ENCODE data around the gene CPLX1. TPM values are rescaled to one million over a fixed set of nuclear protein-coding genes. Genes with fewer than 3 reads are reported as not detected.
A peak's percentile ranks its signal among the peaks of the same experiment; 100 is the strongest.
"Not testable (repeated sequence)": the region's sequence is repeated elsewhere in the genome, so short reads cannot be mapped to it uniquely, and the experiment has no call there.

The CPLX1 gene
- total and polyA plus RNA-seq, 9 donors, result 0.47 to 10.2 (median 2.3) TPM

DNA sequence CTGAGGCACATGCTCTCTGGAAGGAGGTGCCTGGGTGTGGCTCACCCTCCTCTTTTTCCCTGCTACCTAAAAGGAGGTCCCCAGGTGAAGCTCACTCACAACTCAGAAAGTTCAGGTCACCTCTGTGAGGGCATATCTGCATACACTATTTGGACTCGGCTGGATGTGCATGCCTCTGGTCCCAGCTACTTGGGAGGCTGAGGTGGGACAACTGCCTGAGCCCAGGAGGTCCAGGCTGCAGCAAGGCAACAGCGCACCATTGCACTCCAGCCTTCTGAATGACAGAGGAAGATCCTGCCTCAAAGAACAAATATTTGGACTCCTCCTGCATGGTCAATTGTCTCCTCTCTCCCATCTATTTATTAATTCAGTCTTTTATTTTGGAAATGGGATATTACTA is 46.4 kb downstream of the CPLX1 start:
- 79 to 85% (median 83%) methylated on average over 2 of the region's 2 CpGs for WGBS, 3 donors
- DNase-seq, result no peak
- peaks cover 12% of the 10 kb centered on the region for H3K4me1 ChIP-seq (ENCODE audit: insufficient read depth)
- no peak overlapping the region for H3K4me3 ChIP-seq
- TF ChIP-seq, protein P1, sequence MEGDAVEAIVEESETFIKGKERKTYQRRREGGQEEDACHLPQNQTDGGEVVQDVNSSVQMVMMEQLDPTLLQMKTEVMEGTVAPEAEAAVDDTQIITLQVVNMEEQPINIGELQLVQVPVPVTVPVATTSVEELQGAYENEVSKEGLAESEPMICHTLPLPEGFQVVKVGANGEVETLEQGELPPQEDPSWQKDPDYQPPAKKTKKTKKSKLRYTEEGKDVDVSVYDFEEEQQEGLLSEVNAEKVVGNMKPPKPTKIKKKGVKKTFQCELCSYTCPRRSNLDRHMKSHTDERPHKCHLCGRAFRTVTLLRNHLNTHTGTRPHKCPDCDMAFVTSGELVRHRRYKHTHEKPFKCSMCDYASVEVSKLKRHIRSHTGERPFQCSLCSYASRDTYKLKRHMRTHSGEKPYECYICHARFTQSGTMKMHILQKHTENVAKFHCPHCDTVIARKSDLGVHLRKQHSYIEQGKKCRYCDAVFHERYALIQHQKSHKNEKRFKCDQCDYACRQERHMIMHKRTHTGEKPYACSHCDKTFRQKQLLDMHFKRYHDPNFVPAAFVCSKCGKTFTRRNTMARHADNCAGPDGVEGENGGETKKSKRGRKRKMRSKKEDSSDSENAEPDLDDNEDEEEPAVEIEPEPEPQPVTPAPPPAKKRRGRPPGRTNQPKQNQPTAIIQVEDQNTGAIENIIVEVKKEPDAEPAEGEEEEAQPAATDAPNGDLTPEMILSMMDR (IDR thresholded peaks at IDR 0.05), result no peak
- TF ChIP-seq POLR2A (IDR thresholded peaks at IDR 0.05), result no peak
- no peak for TF ChIP-seq EP300 (IDR thresholded peaks at IDR 0.05)
- no peaks in the 10 kb centered on the region for H3K27me3 ChIP-seq
- H3K36me3 ChIP-seq, result no peaks in the 10 kb centered on the region
- no peaks in the 10 kb centered on the region for H3K9me3 ChIP-seq
- no peak overlapping the region for H3K27ac ChIP-seq
- intact Hi-C loops (cut with DNase I), result no loop called here

DNA sequence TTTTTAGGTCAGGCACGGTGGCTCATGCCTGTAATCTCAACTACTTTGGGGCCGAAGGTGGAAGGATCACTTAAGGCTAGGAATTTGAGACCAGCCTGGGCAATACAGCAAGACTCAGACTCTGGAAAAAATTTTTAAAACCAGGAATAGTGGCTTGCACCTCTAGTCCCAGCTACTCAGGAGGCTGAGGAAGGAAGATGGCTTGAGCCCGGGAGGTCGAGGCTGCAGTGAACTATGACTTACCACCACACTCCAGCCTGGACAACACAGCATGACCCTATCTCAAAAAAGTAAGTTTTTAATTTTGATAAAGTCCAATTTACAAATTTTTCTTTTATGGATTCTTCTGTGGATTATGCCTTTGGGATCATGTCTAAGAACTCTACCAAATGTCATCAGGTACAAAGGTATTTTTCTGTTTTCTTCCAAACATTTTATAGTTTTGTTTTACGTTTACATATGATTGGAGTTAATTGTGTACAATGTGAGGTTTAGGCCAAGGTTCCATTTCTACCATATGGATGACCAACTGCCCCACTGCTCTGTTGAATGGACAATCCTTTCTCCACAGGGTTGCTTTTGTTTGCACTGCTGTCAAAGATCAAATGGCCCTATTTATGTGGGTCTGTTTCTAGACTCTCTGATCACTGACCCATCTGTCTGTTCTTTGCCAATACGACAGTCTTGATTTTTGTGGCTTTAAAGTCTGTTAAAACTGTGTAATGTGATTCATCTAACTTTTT is 48.2 kb downstream of the CPLX1 start:
- H3K9me3 ChIP-seq, result no peaks in the 10 kb centered on the region
- no peak for DNase-seq
- intact Hi-C loops (cut with DNase I), result no loop called here
- 87 to 95% (median 93%) methylated on average over 6 of the region's 6 CpGs for WGBS, 3 donors
- no peaks in the 10 kb centered on the region for H3K27me3 ChIP-seq
- no peaks in the 10 kb centered on the region for H3K36me3 ChIP-seq
- H3K27ac ChIP-seq, result no peak overlapping the region
- no peak overlapping the region for H3K4me3 ChIP-seq
- peaks cover 21% of the 10 kb centered on the region for H3K4me1 ChIP-seq (ENCODE audit: insufficient read depth)
- TF ChIP-seq POLR2A (IDR thresholded peaks at IDR 0.05) (no peak), EP300 (IDR thresholded peaks at IDR 0.05) (no peak)
- TF ChIP-seq, protein P1 (IDR thresholded peaks at IDR 0.05), result no peak

DNA sequence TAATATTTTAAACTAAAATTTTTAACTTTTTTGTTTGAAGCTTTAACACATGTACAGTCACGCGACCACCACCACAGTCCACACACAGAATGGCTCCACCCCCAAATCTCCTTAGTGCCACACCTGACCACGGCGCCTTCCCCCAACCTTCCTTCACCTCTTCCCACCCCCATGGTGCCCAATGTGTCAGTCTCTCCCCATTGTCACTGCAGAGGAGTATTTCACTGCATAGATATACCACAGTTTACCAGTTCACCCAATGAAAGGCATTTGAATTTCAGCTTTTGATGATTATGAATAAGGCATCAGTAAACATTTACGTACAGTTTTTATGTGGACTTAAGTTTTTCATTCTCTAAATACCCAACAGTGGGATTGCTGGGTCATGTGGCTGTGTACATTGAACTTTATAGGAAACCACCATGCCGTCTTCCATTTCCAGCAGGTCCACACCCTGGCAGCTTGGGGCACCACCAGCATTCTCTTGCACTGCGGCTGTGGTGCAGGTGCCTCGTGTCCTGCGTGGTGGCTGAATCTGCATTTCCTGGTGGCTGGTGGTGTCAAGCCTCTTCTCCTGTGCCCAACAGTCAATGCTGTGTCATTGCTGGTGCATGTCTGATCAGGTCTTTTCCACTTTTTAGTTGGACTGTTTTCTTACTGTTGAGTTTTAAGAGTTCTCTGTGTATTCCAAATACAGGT is 49.0 kb downstream of the CPLX1 start:
- intact Hi-C loops (cut with DNase I), result no loop called here
- H3K27me3 ChIP-seq, result no peaks in the 10 kb centered on the region
- H3K9me3 ChIP-seq, result no peaks in the 10 kb centered on the region
- TF ChIP-seq POLR2A (IDR thresholded peaks at IDR 0.05) (no peak), EP300 (IDR thresholded peaks at IDR 0.05) (no peak)
- TF ChIP-seq, protein P1 (IDR thresholded peaks at IDR 0.05), result no peak
- no peak overlapping the region for H3K4me3 ChIP-seq
- WGBS, 3 donors, result 89 to 96% (median 95%) methylated on average over 9 of the region's 9 CpGs
- no peak for DNase-seq
- no peaks in the 10 kb centered on the region for H3K36me3 ChIP-seq
- H3K27ac ChIP-seq, result no peak overlapping the region
- H3K4me1 ChIP-seq (ENCODE audit: insufficient read depth), result peaks cover 23% of the 10 kb centered on the region

DNA sequence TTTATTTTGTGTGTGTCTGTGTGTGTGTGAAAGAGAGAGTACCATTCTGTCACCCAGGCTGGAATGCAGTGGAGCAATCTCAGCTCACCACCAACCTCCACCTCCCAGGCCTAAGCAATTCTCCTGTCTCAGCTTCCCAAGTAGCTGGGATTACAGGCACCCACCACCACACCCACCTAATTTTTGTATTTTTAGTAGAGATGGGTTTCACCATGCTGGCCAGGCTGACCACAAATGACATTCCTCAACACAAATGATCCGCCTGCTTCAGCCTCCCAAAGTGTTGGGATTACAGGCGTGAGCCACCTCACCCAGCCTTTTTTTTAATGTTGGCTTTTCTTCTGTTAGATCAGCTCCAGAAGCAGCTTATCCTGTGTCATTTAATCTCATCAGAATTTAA is 50.4 kb downstream of the CPLX1 start:
- H3K27me3 ChIP-seq; H3K9me3 ChIP-seq; H3K27ac ChIP-seq; DNase-seq; intact Hi-C loops (cut with DNase I); H3K36me3 ChIP-seq; H3K4me3 ChIP-seq: not testable (repeated sequence)
- peaks cover 24% of the 10 kb centered on the region for H3K4me1 ChIP-seq (ENCODE audit: insufficient read depth)
- WGBS, 3 donors, result 97 to 98% (median 98%) methylated on average over 2 of the region's 2 CpGs

DNA sequence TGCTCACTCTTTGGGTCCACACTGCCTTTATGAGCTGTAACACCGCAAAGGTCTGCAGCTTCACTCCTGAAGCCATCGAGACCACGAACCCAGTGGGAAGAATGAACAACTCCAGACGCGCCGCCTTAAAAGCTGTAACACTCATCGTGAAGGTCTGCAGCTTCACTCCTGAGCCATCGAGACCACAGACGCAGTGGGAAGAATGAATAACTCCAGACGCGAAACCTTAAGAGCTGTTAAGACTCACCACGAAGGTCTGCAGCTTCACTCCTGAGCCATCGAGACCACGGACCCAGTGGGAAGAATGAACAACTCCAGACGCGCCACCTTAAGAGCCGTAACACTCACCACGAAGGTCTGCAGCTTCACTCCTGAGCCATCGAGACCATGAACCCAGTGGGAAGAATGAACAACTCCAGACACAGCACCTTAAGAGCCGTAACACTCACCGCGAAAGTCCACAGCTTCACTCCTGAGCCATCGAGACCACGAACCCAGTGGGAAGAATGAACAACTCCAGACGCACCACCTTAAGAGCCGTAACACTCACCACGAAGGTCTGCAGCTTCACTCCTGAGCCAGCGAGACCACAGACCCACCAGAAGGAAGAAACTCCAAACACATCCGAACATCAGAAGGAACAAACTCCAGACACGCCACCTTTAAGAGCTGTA is 51.4 kb downstream of the CPLX1 start:
- H3K9me3 ChIP-seq; intact Hi-C loops (cut with DNase I); H3K36me3 ChIP-seq; H3K4me3 ChIP-seq; H3K27ac ChIP-seq; H3K27me3 ChIP-seq: not testable (repeated sequence)
- WGBS, 3 donors, result 90 to 94% (median 93%) methylated on average over 30 of the region's 30 CpGs
- peaks cover 19% of the 10 kb centered on the region for H3K4me1 ChIP-seq (ENCODE audit: insufficient read depth)
- peak in 1 of 5 donors; percentile 10 for DNase-seq

Measured in ovary (tissue), 9 donors.